IPS-20b (cell line): Measurements from ENCODE around the gene MUS81.
A peak's percentile ranks its signal among the peaks of the same experiment; 100 is the strongest.

Experiments
- H3K27ac ChIP-seq: one replicate; pipeline ENCODE4 v1.5.1; 2013; ENCODE audit warnings: low read length
- H3K27me3 ChIP-seq: 2 replicates; pipeline ENCODE4 v1.6.1; 2013; ENCODE audit warnings: mild to moderate bottlenecking, low read length, inconsistent platforms; ENCODE audit not compliant: insufficient read depth
- H3K36me3 ChIP-seq: 2 replicates; pipeline ENCODE4 v1.6.1; 2013; ENCODE audit warnings: low read depth, mild to moderate bottlenecking, inconsistent platforms, low read length, moderate library complexity; ENCODE audit not compliant: insufficient read depth
- H3K4me1 ChIP-seq: 2 replicates; pipeline ENCODE4 v1.6.1; 2013; ENCODE audit warnings: mild to moderate bottlenecking, control low read depth, inconsistent platforms, low read length, moderate library complexity; ENCODE audit not compliant: insufficient read depth
- H3K4me3 ChIP-seq: 2 replicates; pipeline ENCODE4 v1.5.1; 2013; ENCODE audit warnings: mild to moderate bottlenecking, low read length, inconsistent platforms
- H3K9ac ChIP-seq: 2 replicates; pipeline ENCODE4 v1.6.1; 2013; ENCODE audit warnings: low read depth, mild to moderate bottlenecking, inconsistent platforms, low read length, moderate library complexity
- H3K9me3 ChIP-seq: 2 replicates; pipeline ENCODE4 v1.6.1; 2013; ENCODE audit warnings: mild to moderate bottlenecking, low read depth, low read length, inconsistent platforms; ENCODE audit not compliant: insufficient read depth

Gene MUS81

DNA sequence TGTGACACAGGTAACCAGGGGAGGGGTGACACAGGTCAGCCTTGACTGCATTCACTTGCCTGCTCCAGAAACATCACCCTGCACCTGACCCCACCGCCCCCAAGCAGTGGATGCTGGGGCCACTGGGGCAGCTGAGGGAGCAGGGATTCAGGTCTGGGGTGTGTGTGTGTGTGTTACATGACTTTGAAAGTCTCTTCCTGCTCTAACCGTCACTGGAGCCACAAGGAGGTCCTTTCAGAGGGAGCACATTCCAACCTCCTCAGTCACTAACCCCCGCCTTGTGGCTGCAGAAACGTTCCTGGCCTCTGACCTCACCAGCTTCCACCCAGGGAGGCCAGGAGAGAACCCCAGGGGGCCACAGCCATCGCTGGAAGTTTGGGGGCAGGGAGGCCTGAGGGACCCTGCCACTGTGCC lies 42.8 kb downstream of the MUS81 start:
- Histone ChIP-seq H3K36me3 (no peaks in the 10 kb centered on the region), H3K9me3 (no peaks in the 10 kb centered on the region), H3K27me3 (peaks cover 72% of the 10 kb centered on the region), H3K4me3 (no peak overlapping the region), H3K27ac (no peak overlapping the region), H3K9ac (no peak overlapping the region), H3K4me1 (no peaks in the 10 kb centered on the region; the same call in 1 of the 2 replicates)

GRCh38 chr11:65903715-65904114 lies 43.5 kb downstream of the MUS81 start:
- no peak overlapping the region for H3K9ac ChIP-seq
- peaks cover 67% of the 10 kb centered on the region for H3K27me3 ChIP-seq
- no peak overlapping the region for H3K4me3 ChIP-seq
- H3K4me1 ChIP-seq = no peaks in the 10 kb centered on the region; the same call in 1 of the 2 replicates
- H3K27ac ChIP-seq = no peak overlapping the region
- no peaks in the 10 kb centered on the region for H3K9me3 ChIP-seq
- no peaks in the 10 kb centered on the region for H3K36me3 ChIP-seq

- Histone ChIP-seq H3K9ac (no peak overlapping the region), H3K4me1 (no peaks in the 10 kb centered on the region; the same call in 1 of the 2 replicates), H3K4me3 (no peak overlapping the region), H3K36me3 (no peaks in the 10 kb centered on the region), H3K27ac (no peak overlapping the region), H3K27me3 (peaks cover 46% of the 10 kb centered on the region), H3K9me3 (no peaks in the 10 kb centered on the region)
Measured at GRCh38 chr11:65906602-65907001, 46.4 kb downstream of the MUS81 start.

GRCh38 chr11:65907878-65908277 lies 47.6 kb downstream of the MUS81 start:
- no peaks in the 10 kb centered on the region for H3K9me3 ChIP-seq
- H3K27ac ChIP-seq = no peak overlapping the region
- peaks cover 3% of the 10 kb centered on the region; the same call in 1 of the 2 replicates for H3K4me1 ChIP-seq
- H3K4me3 ChIP-seq = no peak overlapping the region
- H3K27me3 ChIP-seq = peaks cover 38% of the 10 kb centered on the region
- no peaks in the 10 kb centered on the region for H3K36me3 ChIP-seq
- H3K9ac ChIP-seq = no peak overlapping the region

- Histone ChIP-seq H3K4me1 (peaks cover 9% of the 10 kb centered on the region; the same call in 1 of the 2 replicates), H3K27me3 (peaks cover 20% of the 10 kb centered on the region), H3K36me3 (no peaks in the 10 kb centered on the region), H3K9me3 (no peaks in the 10 kb centered on the region), H3K9ac (peak overlapping the region; percentile 38; the same call in 1 of the 2 replicates), H3K4me3 (no peak overlapping the region), H3K27ac (no peak overlapping the region)
Measured at GRCh38 chr11:65911682-65912568, 51.7 kb downstream of the MUS81 start.

GRCh38 chr11:65912845-65913244 lies 52.6 kb downstream of the MUS81 start:
- Histone ChIP-seq H3K4me1 (peaks cover 9% of the 10 kb centered on the region; the same call in 1 of the 2 replicates), H3K4me3 (no peak overlapping the region), H3K36me3 (no peaks in the 10 kb centered on the region), H3K27ac (no peak overlapping the region), H3K9ac (no peak overlapping the region), H3K27me3 (peaks cover 16% of the 10 kb centered on the region; the same call in 1 of the 2 replicates), H3K9me3 (no peaks in the 10 kb centered on the region)

- no peak overlapping the region for H3K4me3 ChIP-seq
Measured at GRCh38 chr11:65915101-65915820, 55.0 kb downstream of the MUS81 start.

DNA sequence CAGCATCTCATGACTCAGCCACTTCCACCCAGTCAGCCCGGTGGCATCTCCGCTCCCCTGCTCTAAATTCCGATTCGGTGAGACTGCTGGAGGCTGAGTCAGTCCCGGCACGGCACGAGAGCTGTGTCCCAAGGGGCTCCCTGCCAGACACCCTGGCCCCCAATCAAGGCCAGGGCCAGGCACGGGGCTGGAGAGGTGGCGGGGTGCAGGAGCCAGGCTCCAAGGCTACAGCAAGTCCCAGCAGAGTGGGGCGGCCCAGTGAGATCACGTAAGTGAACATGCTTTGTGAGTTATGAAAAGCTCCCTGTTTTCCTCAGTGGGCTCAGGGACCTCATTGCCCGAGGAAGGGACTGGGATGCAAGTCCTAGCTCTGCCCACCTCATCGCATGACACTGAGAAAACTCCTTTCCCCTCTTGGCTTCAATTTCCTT lies 55.6 kb downstream of the MUS81 start:
- peaks cover 9% of the 10 kb centered on the region; the same call in 1 of the 2 replicates for H3K4me1 ChIP-seq
- H3K4me3 ChIP-seq = no peak overlapping the region
- no peak overlapping the region for H3K9ac ChIP-seq
- peaks cover 5% of the 10 kb centered on the region; the same call in 1 of the 2 replicates for H3K27me3 ChIP-seq
- no peaks in the 10 kb centered on the region for H3K36me3 ChIP-seq
- no peaks in the 10 kb centered on the region for H3K9me3 ChIP-seq
- no peak overlapping the region for H3K27ac ChIP-seq

More at GRCh38 chr11:65915101-65915820, 55.0 kb downstream of the MUS81 start:
- Histone ChIP-seq H3K27me3 (peaks cover 5% of the 10 kb centered on the region; the same call in 1 of the 2 replicates), H3K27ac (no peak overlapping the region), H3K9me3 (no peaks in the 10 kb centered on the region), H3K9ac (no peak overlapping the region), H3K36me3 (no peaks in the 10 kb centered on the region), H3K4me1 (peaks cover 9% of the 10 kb centered on the region; the same call in 1 of the 2 replicates)
